Activated CD4-positive, alpha-beta T cell treated with anti-CD3 and anti-CD28 coated beads, Interleukin-2, Interleukin-4, amounts not matched to agents 100 ng/mL and 50 ng/mL, durations not matched to agents 16 hours and 8 hours (primary cell): ENCODE measurements around the gene CELSR1.

Experiments used
- DNase-seq: peaks from one replicate; pipeline ENCODE4 v3.0.0-alpha.2; 2020; ENCODE audit warnings: low spot score

Gene CELSR1

GRCh38 chr22:46442217-46442853 is 95.1 kb downstream of the CELSR1 start:
- no peak for DNase-seq

- DNase-seq: no peak
Measured at GRCh38 chr22:46439576-46440465, 97.6 kb downstream of the CELSR1 start.

- no peak for DNase-seq
Measured at GRCh38 chr22:46439111-46439510, 98.3 kb downstream of the CELSR1 start.

GRCh38 chr22:46437671-46438440 is 99.6 kb downstream of the CELSR1 start:
- DNase-seq: no peak

- no peak for DNase-seq
Measured at GRCh38 chr22:46436595-46437175, 100.7 kb downstream of the CELSR1 start.

- DNase-seq: no peak
Measured at GRCh38 chr22:46433318-46433717, 104.1 kb downstream of the CELSR1 start.

- DNase-seq: peak; percentile 25
Measured at GRCh38 chr22:46432164-46433068, 105.0 kb downstream of the CELSR1 start.

DNA sequence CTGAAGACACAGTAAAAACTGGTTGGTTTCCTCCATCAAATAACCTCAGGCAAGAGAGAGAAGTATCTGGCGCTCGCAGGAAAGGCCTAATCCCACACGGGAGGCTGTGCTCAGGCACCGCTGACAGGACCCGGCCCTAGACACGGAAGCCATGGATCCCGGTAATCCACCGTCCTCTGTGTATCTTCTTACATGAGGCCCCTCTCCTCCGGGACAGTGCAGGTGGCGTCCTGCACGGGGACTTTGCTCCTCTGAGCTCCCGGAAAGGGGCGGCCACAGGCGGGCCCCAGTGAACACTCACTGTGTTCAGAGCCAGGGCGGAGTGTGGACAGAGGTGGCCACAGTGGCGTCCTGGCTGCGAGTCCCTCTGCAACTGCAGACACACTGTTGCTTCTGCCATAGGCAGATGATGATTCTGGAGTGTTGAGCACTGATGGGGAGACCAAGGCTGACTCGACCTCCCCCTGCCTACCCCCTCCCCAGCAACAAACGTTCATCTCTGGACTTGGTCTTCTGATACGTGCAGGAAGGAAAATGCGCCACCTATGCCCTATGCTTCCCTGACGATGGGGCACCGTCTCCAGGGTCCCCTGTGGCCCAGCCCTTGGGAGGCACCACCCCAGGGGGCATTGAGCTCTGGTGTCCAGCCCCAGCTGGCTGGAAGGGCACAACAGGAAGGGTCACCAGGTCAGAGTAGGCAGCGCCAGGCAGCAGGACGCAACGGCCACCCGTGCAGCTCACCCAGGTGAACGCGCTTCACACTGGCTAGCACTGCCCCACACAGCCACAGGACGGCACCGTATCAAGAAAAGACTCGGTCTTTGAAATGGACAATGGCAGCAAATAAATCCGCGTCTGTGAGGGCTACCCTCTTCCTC is 106.2 kb downstream of the CELSR1 start:
- DNase-seq: no peak

- no peak for DNase-seq
Measured at GRCh38 chr22:46429325-46429853, 108.0 kb downstream of the CELSR1 start.

- DNase-seq: no peak
Measured at GRCh38 chr22:46428602-46429324, 108.7 kb downstream of the CELSR1 start.

DNA sequence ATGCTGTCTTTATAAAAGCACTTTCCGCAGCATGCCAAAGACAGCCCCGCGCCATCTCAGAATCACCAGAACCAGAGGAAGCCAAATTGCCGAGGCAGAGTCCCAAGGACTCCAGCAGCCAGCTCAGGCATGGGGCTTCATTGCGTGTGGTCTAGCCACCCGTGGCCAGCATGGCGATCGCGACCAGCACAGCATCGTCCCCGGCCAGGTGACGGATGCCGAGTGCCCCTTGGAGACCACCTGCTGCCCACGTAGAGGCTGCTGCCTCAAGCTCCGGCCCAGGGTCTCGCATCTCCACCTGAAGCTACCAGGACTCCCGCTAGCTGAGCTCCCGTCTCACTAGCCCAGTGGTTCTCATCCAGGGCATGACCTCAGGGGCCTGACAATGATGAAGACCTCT is 109.2 kb downstream of the CELSR1 start:
- DNase-seq: no peak

- no peak for DNase-seq
Measured at GRCh38 chr22:46425016-46425415, 112.4 kb downstream of the CELSR1 start.

- DNase-seq: no peak
Measured at GRCh38 chr22:46424496-46424895, 112.9 kb downstream of the CELSR1 start.

GRCh38 chr22:46422896-46423295 is 114.5 kb downstream of the CELSR1 start:
- no peak for DNase-seq

DNA sequence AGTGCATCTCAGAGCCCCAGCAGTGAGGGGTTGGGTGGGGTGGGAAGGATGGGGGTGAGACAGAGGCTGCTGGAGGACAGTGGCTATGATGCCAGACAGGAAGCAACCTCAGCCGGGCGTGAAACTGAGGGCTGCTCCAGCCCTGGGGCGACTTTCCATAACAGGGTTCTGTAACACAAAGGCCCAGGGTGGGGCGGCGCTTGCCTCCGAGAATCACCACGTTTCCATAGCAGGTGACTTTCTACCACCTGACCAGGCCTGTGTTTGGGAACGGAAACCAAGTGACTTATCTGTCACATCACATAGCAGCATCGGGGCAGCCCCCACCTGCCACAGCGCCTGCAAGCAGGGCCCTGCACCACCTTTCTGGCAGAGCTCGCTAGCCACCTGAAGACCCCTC is 116.2 kb downstream of the CELSR1 start:
- no peak for DNase-seq

GRCh38 chr22:46419754-46420571 is 117.5 kb downstream of the CELSR1 start:
- no peak for DNase-seq

DNA sequence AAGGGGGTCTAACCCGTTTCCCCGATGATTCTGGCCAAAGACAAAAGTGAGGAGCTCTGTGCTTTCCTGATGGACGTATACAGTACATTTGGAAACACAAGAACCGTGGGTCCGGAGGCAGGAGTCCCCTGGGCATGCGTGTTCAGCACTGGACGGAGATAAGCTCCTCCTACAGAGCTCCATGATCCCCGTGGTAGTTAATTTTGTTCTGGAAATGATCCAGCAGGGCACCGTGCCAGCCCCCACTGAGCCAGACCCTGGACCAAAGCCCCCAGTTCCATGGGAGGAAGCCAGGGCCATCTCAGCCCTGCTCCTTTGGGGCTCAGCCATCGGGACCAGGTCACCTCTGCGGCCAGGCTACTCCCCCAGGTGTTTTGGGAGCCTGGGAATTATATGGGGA is 118.6 kb downstream of the CELSR1 start:
- no peak for DNase-seq

DNA sequence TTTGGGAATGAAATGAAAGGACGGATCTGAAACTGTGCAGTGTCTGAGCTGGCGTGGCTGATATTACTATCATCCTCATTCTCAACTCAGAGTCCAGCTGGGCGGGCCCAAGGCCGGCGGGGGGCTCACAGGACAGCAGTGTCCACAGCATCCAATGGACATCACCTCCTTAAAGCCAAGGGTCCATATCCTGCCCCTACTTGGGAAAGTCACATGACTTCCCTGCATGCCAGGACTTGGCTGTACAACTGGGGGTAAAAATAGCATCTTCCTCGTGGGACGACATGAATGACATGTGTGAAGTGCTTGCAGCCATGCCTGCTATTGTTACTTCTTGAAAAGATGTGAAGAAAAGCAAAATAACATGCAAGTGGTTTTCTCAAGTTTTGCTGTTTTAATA is 119.7 kb downstream of the CELSR1 start:
- DNase-seq: no peak
